GM23338 (cell line): ENCODE measurements around the gene AK9. TPM values are rescaled to one million over a fixed set of nuclear protein-coding genes. Genes with fewer than 3 reads are reported as not detected.

Source experiments
- ATAC-seq: fragments of 200-7000 bp; cut with Tn5 transposase; 3 replicates; pipeline ENCODE4 v1.9.1; 2020
- DNase-seq: peaks from one replicate; pipeline ENCODE4 v3.0.0-alpha.2; 2015; ENCODE audit warnings: low spot score
- H2AFZ ChIP-seq: fragments of 200-600 bp; sonication (generic); 2 replicates; pipeline ENCODE4 v1.8.0; 2016; ENCODE audit warnings: antibody characterized with exemption, mild to moderate bottlenecking, moderate library complexity
- H3F3A ChIP-seq: fragments of 200-600 bp; sonication (generic); replicated peaks from 2 replicates; pipeline ENCODE4 v1.8.0; 2017; ENCODE audit warnings: antibody characterized with exemption, mixed run types, low read depth
- H3K27ac ChIP-seq: fragments of 200-600 bp; sonication (generic); 2 replicates; pipeline ENCODE4 v1.6.1; 2016; ENCODE audit warnings: low read depth
- H3K27me3 ChIP-seq: fragments of 200-600 bp; sonication (generic); 2 replicates; pipeline ENCODE4 v1.8.0; 2016; ENCODE audit warnings: mild to moderate bottlenecking, mixed run types, moderate library complexity; ENCODE audit not compliant: insufficient read depth
- H3K36me3 ChIP-seq: fragments of 200-600 bp; sonication (generic); 2 replicates; pipeline ENCODE4 v1.8.0; 2016; ENCODE audit warnings: mild to moderate bottlenecking; ENCODE audit not compliant: insufficient read depth
- H3K4me1 ChIP-seq: fragments of 200-600 bp; sonication (generic); 2 replicates; pipeline ENCODE4 v1.8.0; 2016; ENCODE audit warnings: mild to moderate bottlenecking, moderate library complexity; ENCODE audit not compliant: insufficient read depth
- H3K4me2 ChIP-seq: fragments of 200-600 bp; sonication (generic); 2 replicates; pipeline ENCODE4 v1.7.1; 2017; ENCODE audit warnings: mixed run types
- H3K4me3 ChIP-seq: fragments of 200-600 bp; sonication (generic); 2 replicates; pipeline ENCODE4 v1.6.1; 2016; ENCODE audit warnings: mixed run types
- H3K79me2 ChIP-seq: fragments of 200-600 bp; sonication (generic); replicated peaks from 2 replicates; pipeline ENCODE4 v1.8.0; 2017; ENCODE audit warnings: mild to moderate bottlenecking; ENCODE audit not compliant: insufficient read depth
- H3K9me2 ChIP-seq: fragments of 200-600 bp; sonication (generic); 2 replicates; pipeline ENCODE4 v1.8.0; 2017; ENCODE audit not compliant: insufficient read depth
- H4K20me1 ChIP-seq: fragments of 200-600 bp; sonication (generic); replicated peaks from 2 replicates; pipeline ENCODE4 v1.8.0; 2017; ENCODE audit warnings: mild to moderate bottlenecking; ENCODE audit not compliant: insufficient read depth
- H3K27ac Mint-ChIP-seq: 2 replicates; pipeline ENCODE4 v1.8.0; 2020; ENCODE audit warnings: inconsistent platforms, mild to moderate bottlenecking, moderate library complexity, mixed read lengths
- H3K27me3 Mint-ChIP-seq: 3 replicates; pipeline ENCODE4 v1.8.0; 2022; ENCODE audit warnings: low read depth, mild to moderate bottlenecking, moderate library complexity, mixed read lengths, inconsistent platforms; ENCODE audit not compliant: insufficient read depth, poor library complexity
- H3K36me3 Mint-ChIP-seq: 3 replicates; pipeline ENCODE4 v1.8.0; 2021; ENCODE audit warnings: low read depth, mild to moderate bottlenecking, inconsistent platforms, moderate library complexity, mixed read lengths
- H3K4me1 Mint-ChIP-seq: 3 replicates; pipeline ENCODE4 v1.8.0; 2020; ENCODE audit warnings: mild to moderate bottlenecking, inconsistent platforms, mixed read lengths
- H3K4me3 Mint-ChIP-seq: 3 replicates; pipeline ENCODE4 v1.8.0; 2021; ENCODE audit warnings: moderate library complexity, mild to moderate bottlenecking, inconsistent platforms, mixed read lengths
- H3K9me3 Mint-ChIP-seq: 3 replicates; pipeline ENCODE4 v1.8.0; 2020; ENCODE audit warnings: moderate library complexity, mild to moderate bottlenecking, inconsistent platforms, mixed read lengths
- CREB1 ChIP-seq: fragments of 250-450 bp; sonication (Bioruptor Pico); IDR thresholded peaks from 2 replicates; pipeline ENCODE4 v1.5.0; 2020; ENCODE audit warnings: low read depth, mild to moderate bottlenecking, moderate library complexity
- CTCF ChIP-seq, 2 experiments: fragments of 200-600 bp in 1 of 2; sonication (generic) in 1 of 2; conservative IDR thresholded peaks; 2 replicates each; pipeline versions ENCODE4 v1.5.1 to v1.6.1; 2016 to 2017; ENCODE audit warnings: antibody characterized with exemption in 2 of 2, low read depth in 2 of 2, mild to moderate bottlenecking in 2 of 2, moderate library complexity in 1 of 2
- ETS1 ChIP-seq: IDR thresholded peaks from 2 replicates; pipeline ENCODE4 v1.6.1; 2016; ENCODE audit warnings: antibody characterized with exemption
- EZH2 ChIP-seq: fragments of 200-600 bp; sonication (generic); IDR thresholded peaks from one replicate; pipeline ENCODE4 v1.8.0; 2017; ENCODE audit warnings: antibody characterized with exemption, mild to moderate bottlenecking, low read depth; ENCODE audit not compliant: unreplicated experiment
- EZH2phosphoT487 ChIP-seq: fragments of 200-600 bp; sonication (generic); IDR thresholded peaks from one replicate; pipeline ENCODE4 v1.8.1; 2018; ENCODE audit warnings: antibody characterized with exemption; ENCODE audit not compliant: unreplicated experiment
- JUNB ChIP-seq: IDR thresholded peaks from one replicate; pipeline ENCODE4 v1.6.1; 2016; ENCODE audit warnings: antibody characterized with exemption; ENCODE audit not compliant: unreplicated experiment
- NANOG ChIP-seq: IDR thresholded peaks from 2 replicates; pipeline ENCODE4 v1.6.1; 2016; ENCODE audit warnings: antibody characterized with exemption, borderline replicate concordance
- POLR2AphosphoS5 ChIP-seq: IDR thresholded peaks from 2 replicates; pipeline ENCODE4 v1.6.1; 2016; ENCODE audit warnings: antibody characterized with exemption, low read depth
- REST ChIP-seq: IDR thresholded peaks from one replicate; pipeline ENCODE4 v1.6.1; 2018; ENCODE audit warnings: antibody characterized with exemption; ENCODE audit not compliant: unreplicated experiment
- STAT1 ChIP-seq: IDR thresholded peaks from one replicate; pipeline ENCODE4 v1.6.1; 2016; ENCODE audit warnings: antibody characterized with exemption; ENCODE audit not compliant: unreplicated experiment
- ZNF114 ChIP-seq: fragments of 250-450 bp; sonication (Bioruptor Pico); IDR thresholded peaks from 2 replicates; pipeline ENCODE4 v1.5.0; 2020; ENCODE audit warnings: mild to moderate bottlenecking, moderate library complexity
- ZNF331 ChIP-seq: fragments of 250-450 bp; sonication (Bioruptor Pico); IDR thresholded peaks from 2 replicates; pipeline ENCODE4 v1.5.0; 2020; ENCODE audit warnings: low read depth, mild to moderate bottlenecking, moderate library complexity
- ZNF462 ChIP-seq: fragments of 250-450 bp; sonication (Bioruptor Pico); IDR thresholded peaks from 2 replicates; pipeline ENCODE4 v1.5.0; 2020; ENCODE audit warnings: mild to moderate bottlenecking, moderate library complexity
- polyA plus RNA-seq: library from polyadenylated mRNA; unstranded; fragments of >200 nt; fragmentation: Nextera tagmentation; extraction: Ambion mirVana; gene quantifications from 2 replicates; pipeline ENCODE4 v1.2.1, GENCODE V29; 2016
- total RNA-seq: library from RNA; depleted of rRNA; stranded (reverse); fragments of >200 nt; shearing (Covaris generic); gene quantifications from 2 replicates; pipeline ENCODE4 v1.2.3, GENCODE V29; 2014

AK9 gene
- total and polyA plus RNA-seq, 2 experiments from 2014 or later: 2.0 to 6.4 TPM

- Histone ChIP-seq H3K36me3 (peaks cover 55% of the 10 kb centered on the region), H3K4me2 (no peak overlapping the region), H3K4me3 (no peak overlapping the region), H3F3A (no peaks in the 10 kb centered on the region), H3K27me3 (no peaks in the 10 kb centered on the region), H3K9me2 (no peaks in the 10 kb centered on the region), H3K79me2 (peaks cover 64% of the 10 kb centered on the region), H3K4me1 (peaks cover 26% of the 10 kb centered on the region), H2AFZ (no peak overlapping the region), H4K20me1 (peaks cover 46% of the 10 kb centered on the region), H3K27ac (no peak overlapping the region)
- H3K36me3 Mint-ChIP-seq: peaks cover 83% of the 10 kb centered on the region
- no peak overlapping the region for H3K27ac Mint-ChIP-seq
- H3K4me3 Mint-ChIP-seq: no peak overlapping the region
- H3K9me3 Mint-ChIP-seq: no peaks in the 10 kb centered on the region
- ATAC-seq (no peak), DNase-seq (no peak)
- TF ChIP-seq EZH2phosphoT487 (no peak), JUNB (no peak), CTCF (conservative IDR thresholded peaks at IDR 0.05; ENCODE audit: low read depth in 2 of 2) (no peak), ETS1 (no peak), CREB1 (CRISPR knock-in tag) (no peak), NANOG (no peak), REST (no peak), ZNF114 (CRISPR knock-in tag) (no peak), EZH2 (no peak), ZNF331 (CRISPR knock-in tag) (no peak), POLR2AphosphoS5 (no peak), STAT1 (no peak), ZNF462 (CRISPR knock-in tag) (no peak)
- H3K4me1 Mint-ChIP-seq: peaks cover 26% of the 10 kb centered on the region
- peaks cover 5% of the 10 kb centered on the region for H3K27me3 Mint-ChIP-seq
Measured at GRCh38 chr6:109475625-109476024, 215.4 kb downstream of the AK9 start.
